Stomach smooth muscle (tissue), 2 donors: ENCODE measurements around the gene IGSF22.

Experiments used
- H3K27ac ChIP-seq: one replicate; pipeline ENCODE4 v1.7.0; 2013; ENCODE audit warnings: mild to moderate bottlenecking, low read length, inconsistent platforms
- H3K27me3 ChIP-seq, 2 donors: one replicate each; pipeline ENCODE4 v1.7.0; 2013; ENCODE audit warnings: low read length in 2 of 2; ENCODE audit not compliant: insufficient read depth in 2 of 2, control insufficient read depth in 1 of 2
- H3K36me3 ChIP-seq, 2 donors: one replicate each; pipeline ENCODE4 v1.7.0; 2013; ENCODE audit warnings: low read length in 2 of 2; ENCODE audit not compliant: control insufficient read depth in 2 of 2, insufficient read depth in 2 of 2
- H3K4me1 ChIP-seq: one replicate; pipeline ENCODE4 v1.7.0; 2013; ENCODE audit warnings: low read length; ENCODE audit not compliant: control insufficient read depth, insufficient read depth
- H3K4me3 ChIP-seq, 2 donors: one replicate each; pipeline ENCODE4 v1.7.0; 2013; ENCODE audit warnings: low read length in 2 of 2
- H3K9ac ChIP-seq, 2 donors: one replicate each; pipeline ENCODE4 v1.7.0; 2013; ENCODE audit warnings: low read length in 2 of 2, mild to moderate bottlenecking in 1 of 2
- H3K9me3 ChIP-seq, 2 donors: one replicate each; pipeline ENCODE4 v1.7.0; 2013; ENCODE audit warnings: low read length in 2 of 2; ENCODE audit not compliant: control insufficient read depth in 2 of 2
- donor health status: healthy.
- donor health status: Pancreatic carcinoma.

The IGSF22 gene

GRCh38 chr11:18726040-18726439 is at the start of gene IGSF22:
Gene IGSF22, minus strand, starts transcription at chr11:18726188. Its CDS starts 1,952 bp downstream, at chr11:18724236.
- no peaks in the 10 kb centered on the region for H3K36me3 ChIP-seq
- H3K9ac ChIP-seq: no peak within 1 kb of the TSS
- H3K27me3 ChIP-seq: no peaks in the 10 kb centered on the region
- H3K4me3 ChIP-seq: no peak within 1 kb of the TSS
- no peak within 1 kb of the TSS for H3K27ac ChIP-seq
- H3K4me1 ChIP-seq: peaks cover 10% of the 10 kb centered on the region
- no peaks in the 10 kb centered on the region for H3K9me3 ChIP-seq

GRCh38 chr11:18774801-18775200 is 48.8 kb upstream of the IGSF22 start:
- no peak overlapping the region for H3K9ac ChIP-seq
- no peak overlapping the region for H3K27ac ChIP-seq
- no peak overlapping the region for H3K4me3 ChIP-seq
- H3K9me3 ChIP-seq: peaks cover 0 to 4% of the 10 kb centered on the region in 2 donors
- H3K27me3 ChIP-seq: peaks cover 3% of the 10 kb centered on the region in 2 donors
- no peaks in the 10 kb centered on the region for H3K4me1 ChIP-seq
- no peaks in the 10 kb centered on the region for H3K36me3 ChIP-seq

- Histone ChIP-seq H3K4me3 (no peak overlapping the region), H3K36me3 (no peaks in the 10 kb centered on the region), H3K27me3 (peaks cover 3% of the 10 kb centered on the region in 2 donors), H3K27ac (no peak overlapping the region), H3K9ac (no peak overlapping the region), H3K9me3 (peaks cover 0 to 4% of the 10 kb centered on the region in 2 donors), H3K4me1 (no peaks in the 10 kb centered on the region)
These were observed 47.7 kb upstream of the IGSF22 start for GRCh38 chr11:18773681-18774080.

- H3K4me3 ChIP-seq: no peak overlapping the region
- peaks cover 0 to 4% of the 10 kb centered on the region in 2 donors for H3K9me3 ChIP-seq
- H3K27ac ChIP-seq: no peak overlapping the region
- peaks cover 3% of the 10 kb centered on the region in 2 donors for H3K27me3 ChIP-seq
- no peaks in the 10 kb centered on the region for H3K4me1 ChIP-seq
- no peak overlapping the region for H3K9ac ChIP-seq
- no peaks in the 10 kb centered on the region for H3K36me3 ChIP-seq
These were observed 47.1 kb upstream of the IGSF22 start for GRCh38 chr11:18773104-18773503.

GRCh38 chr11:18772211-18772610 is 46.2 kb upstream of the IGSF22 start:
- Histone ChIP-seq H3K4me3 (no peak overlapping the region), H3K36me3 (no peaks in the 10 kb centered on the region), H3K9me3 (peaks cover 0 to 4% of the 10 kb centered on the region in 2 donors), H3K27ac (no peak overlapping the region), H3K4me1 (no peaks in the 10 kb centered on the region), H3K27me3 (peaks cover 3% of the 10 kb centered on the region in 2 donors), H3K9ac (no peak overlapping the region)

- Histone ChIP-seq H3K4me3 (no peak overlapping the region), H3K9me3 (peaks cover 0 to 4% of the 10 kb centered on the region in 2 donors), H3K27ac (no peak overlapping the region), H3K36me3 (no peaks in the 10 kb centered on the region), H3K4me1 (no peaks in the 10 kb centered on the region), H3K27me3 (peaks cover 3% of the 10 kb centered on the region in 2 donors), H3K9ac (no peak overlapping the region)
These were observed 45.5 kb upstream of the IGSF22 start for GRCh38 chr11:18771266-18772035.

- Histone ChIP-seq H3K4me1 (no peaks in the 10 kb centered on the region), H3K36me3 (no peaks in the 10 kb centered on the region), H3K9me3 (peaks cover 0 to 4% of the 10 kb centered on the region in 2 donors), H3K27me3 (peaks cover 3% of the 10 kb centered on the region in 2 donors), H3K4me3 (no peak overlapping the region), H3K27ac (no peak overlapping the region), H3K9ac (no peak overlapping the region)
These were observed 44.6 kb upstream of the IGSF22 start for GRCh38 chr11:18770479-18771125.

GRCh38 chr11:18769802-18770456 is 43.9 kb upstream of the IGSF22 start:
- Histone ChIP-seq H3K9ac (no peak overlapping the region), H3K27ac (no peak overlapping the region), H3K27me3 (peaks cover 0 to 3% of the 10 kb centered on the region in 2 donors), H3K9me3 (peaks cover 0 to 4% of the 10 kb centered on the region in 2 donors), H3K4me1 (no peaks in the 10 kb centered on the region), H3K36me3 (no peaks in the 10 kb centered on the region), H3K4me3 (no peak overlapping the region)

GRCh38 chr11:18768978-18769377 is 43.0 kb upstream of the IGSF22 start:
- Histone ChIP-seq H3K36me3 (no peaks in the 10 kb centered on the region), H3K27ac (no peak overlapping the region), H3K4me1 (no peaks in the 10 kb centered on the region), H3K4me3 (no peak overlapping the region), H3K9ac (no peak overlapping the region), H3K9me3 (peaks cover 0 to 4% of the 10 kb centered on the region in 2 donors), H3K27me3 (peaks cover 0 to 3% of the 10 kb centered on the region in 2 donors)

GRCh38 chr11:18768472-18768901 is 42.5 kb upstream of the IGSF22 start:
- Histone ChIP-seq H3K9me3 (peaks cover 0 to 4% of the 10 kb centered on the region in 2 donors), H3K27me3 (no peaks in the 10 kb centered on the region), H3K9ac (no peak overlapping the region), H3K4me1 (no peaks in the 10 kb centered on the region), H3K27ac (no peak overlapping the region), H3K36me3 (no peaks in the 10 kb centered on the region), H3K4me3 (no peak overlapping the region)
